Bone marrow (tissue), 2 donors: ENCODE results near the gene RAP1A.

Experiments used
- DNase-seq, 2 donors: peaks; one replicate each; lab custom pipeline; 2025; lab: John Stamatoyannopoulos, UW

RAP1A gene

GRCh38 chr1:111720274-111720976 lies 100.8 kb downstream of the RAP1A start:
- no peak for DNase-seq

GRCh38 chr1:111720977-111721786 lies 101.6 kb downstream of the RAP1A start:
- DNase-seq: no peak

- no peak for DNase-seq
Observed at GRCh38 chr1:111723091-111723806, 103.7 kb downstream of the RAP1A start.

GRCh38 chr1:111723871-111724270 lies 104.3 kb downstream of the RAP1A start:
- DNase-seq: no peak

- DNase-seq: no peak
Observed at GRCh38 chr1:111725192-111725591, 105.6 kb downstream of the RAP1A start.

- DNase-seq: no peak
Observed at GRCh38 chr1:111727056-111727455, 107.5 kb downstream of the RAP1A start.

GRCh38 chr1:111729271-111729921 lies 109.8 kb downstream of the RAP1A start:
- no peak for DNase-seq

GRCh38 chr1:111729946-111730681 lies 110.5 kb downstream of the RAP1A start:
- DNase-seq: no peak

GRCh38 chr1:111730706-111731105 lies 111.1 kb downstream of the RAP1A start:
- DNase-seq: no peak

- DNase-seq: no peak
Observed at GRCh38 chr1:111731956-111732355, 112.4 kb downstream of the RAP1A start.

- no peak for DNase-seq
Observed at GRCh38 chr1:111732718-111733117, 113.1 kb downstream of the RAP1A start.

GRCh38 chr1:111733183-111733991 lies 113.8 kb downstream of the RAP1A start:
- peak; percentile 61 to 86 for DNase-seq

GRCh38 chr1:111733992-111734341 lies 114.4 kb downstream of the RAP1A start:
- DNase-seq: no peak

- DNase-seq: no peak
Observed at GRCh38 chr1:111734426-111734825, 114.8 kb downstream of the RAP1A start.

- no peak for DNase-seq
Observed at GRCh38 chr1:111734856-111735255, 115.3 kb downstream of the RAP1A start.

- no peak for DNase-seq
Observed at GRCh38 chr1:111735321-111735720, 115.7 kb downstream of the RAP1A start.

- DNase-seq: no peak
Observed at GRCh38 chr1:111735858-111736544, 116.4 kb downstream of the RAP1A start.

- no peak for DNase-seq
Observed at GRCh38 chr1:111736548-111737215, 117.1 kb downstream of the RAP1A start.
